AG09309 (cell line): ENCODE results near the gene IGFN1.

Experiments used
- DNase-seq: peaks from one replicate; pipeline ENCODE4 v3.0.0-alpha.2; 2010; ENCODE audit warnings: low read depth
- H3K4me3 ChIP-seq: 2 replicates; pipeline ENCODE4 v1.5.1; 2011; ENCODE audit warnings: mild to moderate bottlenecking, low read depth, low read length, moderate library complexity; ENCODE audit not compliant: control insufficient read depth
- CTCF ChIP-seq: IDR thresholded peaks from 2 replicates; pipeline ENCODE4 v1.5.1; 2011; ENCODE audit warnings: mild to moderate bottlenecking, low read depth, low read length, inconsistent platforms; ENCODE audit not compliant: insufficient read depth, control insufficient read depth; ENCODE audit errors: missing control alignments

Gene IGFN1

GRCh38 chr1:201184307-201185122, 6.1 kb upstream of the IGFN1 start:
- H3K4me3 ChIP-seq = no peak overlapping the region
- TF ChIP-seq CTCF = peak; percentile 84

GRCh38 chr1:201185123-201185453, 5.5 kb upstream of the IGFN1 start:
- no peak for DNase-seq
- no peak overlapping the region for H3K4me3 ChIP-seq
- TF ChIP-seq CTCF = no peak

More at GRCh38 chr1:201184307-201185122, 6.1 kb upstream of the IGFN1 start:
- DNase-seq = peak; percentile 75

- no peak for DNase-seq
- no peak overlapping the region for H3K4me3 ChIP-seq
- no peak for TF ChIP-seq CTCF
Observed at GRCh38 chr1:201185527-201186128, 5.0 kb upstream of the IGFN1 start.

GRCh38 chr1:201186192-201186591, 4.4 kb upstream of the IGFN1 start:
- no peak for TF ChIP-seq CTCF
- no peak for DNase-seq
- no peak overlapping the region for H3K4me3 ChIP-seq

- no peak for TF ChIP-seq CTCF
- DNase-seq = no peak
- H3K4me3 ChIP-seq = no peak overlapping the region
Observed at GRCh38 chr1:201189085-201189484, 1.5 kb upstream of the IGFN1 start.

- DNase-seq = no peak
- TF ChIP-seq CTCF = no peak
- H3K4me3 ChIP-seq = no peak overlapping the region
Observed at GRCh38 chr1:201190005-201190404, 619 bp upstream of the IGFN1 start.
